GM15510 (cell line): ENCODE data around the gene C1orf74.
A peak's percentile ranks its signal among the peaks of the same experiment; 100 is the strongest.

Experiments
- POLR2A ChIP-seq: IDR thresholded peaks from 3 replicates; pipeline ENCODE4 v1.6.1; 2011; ENCODE audit warnings: borderline replicate concordance; ENCODE audit not compliant: insufficient read length; ENCODE audit errors: extremely low read depth

C1orf74 gene

DNA sequence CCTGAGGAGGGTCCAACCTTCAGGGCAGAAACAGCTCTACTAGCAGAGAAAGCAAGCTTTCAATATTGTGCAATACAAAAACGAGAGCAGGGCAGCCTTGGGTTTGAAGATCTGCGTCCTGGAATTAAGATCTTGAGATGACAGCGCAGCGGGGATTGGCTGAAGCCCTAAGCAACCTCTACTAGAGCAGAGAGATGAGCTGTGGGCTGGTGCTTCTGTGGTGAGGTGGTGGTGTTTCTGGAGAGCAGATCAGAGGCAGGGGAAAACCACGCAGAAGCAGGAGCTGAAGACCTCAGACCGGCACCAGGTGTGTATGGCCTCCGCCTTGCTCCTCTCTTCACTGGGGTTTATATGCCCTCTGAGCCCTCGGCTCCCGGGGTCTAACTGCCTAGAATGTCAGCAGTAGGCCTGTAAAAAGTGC, 16.0 kb downstream of the C1orf74 start:
- peak; percentile 70 for TF ChIP-seq POLR2A

DNA sequence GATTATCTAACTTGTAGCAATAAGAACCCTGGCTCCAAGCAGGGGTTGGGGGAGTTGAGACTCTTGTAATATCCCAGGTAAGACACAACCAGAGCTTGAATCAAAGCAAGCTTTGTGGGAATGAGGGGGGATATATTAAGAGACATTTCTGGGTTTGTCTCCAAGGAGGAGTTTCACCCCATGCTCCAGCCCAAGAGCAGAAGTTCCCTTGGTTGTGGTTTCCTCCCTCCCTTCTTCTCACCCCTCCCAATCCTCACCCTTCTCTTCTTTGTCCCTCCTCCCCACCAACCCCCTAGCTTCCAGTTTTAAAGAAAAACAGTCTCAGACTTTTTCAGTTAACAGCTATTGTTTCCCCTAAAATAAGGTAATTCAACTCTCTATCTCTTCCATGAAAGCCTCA, 16.7 kb downstream of the C1orf74 start:
- no peak for TF ChIP-seq POLR2A

DNA sequence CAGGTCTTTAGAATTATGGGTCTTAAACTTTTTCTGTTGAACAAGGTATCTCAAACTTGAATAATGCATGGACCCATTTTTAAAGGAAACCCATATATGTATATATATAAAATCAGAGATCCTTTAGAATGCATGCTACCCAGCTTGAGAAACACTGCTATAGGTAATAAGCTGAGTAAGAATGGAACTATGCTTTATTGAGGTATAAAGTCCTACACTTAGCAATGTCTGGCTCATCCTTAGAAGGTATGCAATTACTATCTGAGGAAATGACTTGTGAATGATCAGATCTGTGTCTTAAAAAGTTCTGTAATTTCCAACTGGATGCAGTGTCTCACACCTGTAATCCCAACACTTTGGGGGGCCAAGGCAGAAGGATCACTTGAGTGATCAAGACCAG, 17.3 kb downstream of the C1orf74 start:
- TF ChIP-seq POLR2A = no peak

DNA sequence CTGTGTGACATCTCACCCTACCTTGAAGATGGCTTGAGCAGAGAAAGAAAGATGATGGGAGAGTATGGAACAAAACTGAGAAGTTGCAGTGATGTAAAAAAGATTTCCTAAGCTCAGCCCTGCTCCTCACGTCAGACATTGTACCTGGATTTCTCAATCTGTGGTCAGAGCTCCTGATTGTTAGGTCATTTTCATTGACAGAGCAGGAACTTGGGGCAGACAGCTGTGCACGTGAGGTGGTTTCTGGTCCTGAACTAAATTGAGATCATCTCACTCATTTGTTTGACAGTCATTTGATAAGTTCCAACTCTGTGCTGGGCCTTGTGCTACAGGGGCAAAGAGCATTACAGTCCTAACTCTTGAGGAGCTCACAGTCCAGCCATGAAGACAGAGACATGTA, 18.3 kb downstream of the C1orf74 start:
- no peak for TF ChIP-seq POLR2A

DNA sequence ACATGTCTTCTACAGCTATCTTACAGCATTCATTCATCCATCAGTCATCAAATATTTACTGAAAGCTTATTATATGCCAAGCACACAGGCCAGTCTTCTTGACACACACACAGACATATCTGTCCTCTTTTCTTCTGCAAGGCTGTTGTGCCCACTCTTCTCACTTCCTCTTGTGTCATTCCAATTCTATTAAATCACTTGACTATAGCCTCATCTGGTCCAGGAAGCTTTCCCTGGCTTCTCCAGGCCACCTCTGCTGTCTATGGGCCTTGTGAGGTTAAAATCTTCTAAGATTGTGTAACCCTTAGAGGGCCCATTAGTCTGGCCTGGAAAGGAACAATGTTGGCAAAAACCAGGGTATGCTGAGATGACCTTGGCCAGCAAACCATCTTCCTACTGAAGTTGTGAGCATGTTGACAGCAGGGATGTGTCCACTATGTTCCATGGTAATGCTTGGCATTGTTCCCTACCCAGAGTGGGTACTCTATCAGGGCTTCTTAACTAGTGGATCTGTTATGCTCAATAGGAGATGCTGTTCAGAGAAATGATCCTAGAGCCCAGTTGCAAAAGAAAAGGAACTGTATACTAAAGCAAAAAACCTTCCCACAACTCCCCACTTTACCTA, 23.2 kb downstream of the C1orf74 start:
- TF ChIP-seq POLR2A = no peak

DNA sequence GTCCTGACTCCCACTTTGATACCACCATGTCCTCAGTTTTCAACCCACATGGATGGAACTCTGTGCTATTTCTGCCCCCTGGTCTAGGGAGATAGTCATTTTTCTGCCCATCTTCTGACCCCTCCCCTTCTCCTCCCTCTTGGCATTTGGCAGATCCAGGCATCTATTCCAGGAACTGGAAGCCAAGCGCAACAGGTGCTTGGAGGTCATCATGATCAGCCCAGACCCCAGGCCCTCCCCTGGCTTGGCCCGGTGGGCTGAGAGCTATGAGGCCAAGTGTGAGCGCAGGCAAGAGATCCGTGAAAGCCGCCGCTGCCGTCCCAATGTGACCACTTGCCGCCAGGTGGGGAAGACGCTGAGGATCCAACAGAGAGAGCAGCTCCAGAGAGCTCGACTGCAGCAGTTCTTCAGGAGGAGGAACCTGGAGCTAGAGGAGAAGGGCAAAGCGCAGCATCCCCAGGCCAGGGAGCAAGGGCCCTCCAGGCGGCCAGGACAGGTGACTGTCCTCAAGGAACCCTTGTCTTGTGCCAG, 24.5 kb downstream of the C1orf74 start:
- TF ChIP-seq POLR2A = no peak

DNA sequence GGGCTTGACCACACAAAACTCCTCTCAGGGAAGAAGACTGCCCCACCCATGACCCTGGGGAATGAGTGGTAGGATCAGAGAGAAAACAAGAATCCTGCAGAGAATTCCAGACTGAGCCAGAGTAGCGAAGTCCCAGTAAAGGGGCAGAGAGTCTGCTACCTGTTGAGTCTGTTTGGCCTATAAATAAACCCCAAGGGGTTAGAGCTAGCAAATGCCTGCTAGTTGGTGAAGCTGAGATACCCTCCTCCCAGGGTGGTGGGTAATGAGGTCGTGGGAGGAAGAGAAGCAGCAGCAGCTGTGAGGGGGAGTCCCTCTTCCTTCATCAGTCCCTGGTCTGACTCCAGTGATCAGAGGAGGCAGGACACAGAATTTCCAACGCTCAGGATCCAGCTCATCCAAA, 26.0 kb downstream of the C1orf74 start:
- no peak for TF ChIP-seq POLR2A

DNA sequence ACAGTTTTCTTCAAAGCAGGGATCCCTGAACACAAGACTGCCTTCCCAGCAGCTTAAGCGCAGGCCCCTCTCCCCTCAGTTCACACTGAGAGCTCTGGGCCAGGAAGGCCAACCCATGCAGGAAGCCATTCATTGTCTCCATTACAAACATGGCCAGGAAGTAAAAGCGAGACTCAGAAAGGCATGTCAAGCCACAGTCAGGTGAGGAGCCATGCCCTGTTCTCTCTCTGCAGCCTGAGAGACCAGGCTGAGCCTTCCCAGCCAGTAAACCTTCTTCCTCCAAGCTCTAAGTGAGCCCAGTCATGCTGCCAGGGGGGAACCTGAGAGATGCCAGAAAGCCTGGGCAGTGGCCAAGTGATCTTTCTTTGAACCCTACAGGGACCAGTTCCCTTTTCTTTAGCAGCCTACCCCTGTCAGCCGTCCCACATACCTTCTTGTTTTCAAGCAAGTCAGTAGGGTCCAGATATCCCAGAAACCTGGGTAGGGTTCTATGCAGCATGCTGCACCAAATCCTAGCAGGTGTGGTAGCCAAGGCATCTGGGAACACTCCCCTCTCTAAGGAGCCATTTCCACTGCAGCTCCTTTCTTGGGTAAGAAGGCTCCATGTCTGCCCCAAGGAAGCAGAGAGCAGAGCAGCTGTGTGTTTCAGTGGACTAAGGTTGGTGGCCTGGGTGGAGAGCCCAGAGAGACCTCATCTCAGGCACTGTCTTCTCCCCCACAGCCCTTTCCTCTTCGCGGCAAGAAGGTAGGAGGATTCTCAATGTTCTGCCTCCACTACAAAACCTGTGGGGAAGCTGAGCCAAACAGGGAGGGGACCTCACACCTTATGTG, 27.5 kb downstream of the C1orf74 start:
- TF ChIP-seq POLR2A = peak; percentile 50

DNA sequence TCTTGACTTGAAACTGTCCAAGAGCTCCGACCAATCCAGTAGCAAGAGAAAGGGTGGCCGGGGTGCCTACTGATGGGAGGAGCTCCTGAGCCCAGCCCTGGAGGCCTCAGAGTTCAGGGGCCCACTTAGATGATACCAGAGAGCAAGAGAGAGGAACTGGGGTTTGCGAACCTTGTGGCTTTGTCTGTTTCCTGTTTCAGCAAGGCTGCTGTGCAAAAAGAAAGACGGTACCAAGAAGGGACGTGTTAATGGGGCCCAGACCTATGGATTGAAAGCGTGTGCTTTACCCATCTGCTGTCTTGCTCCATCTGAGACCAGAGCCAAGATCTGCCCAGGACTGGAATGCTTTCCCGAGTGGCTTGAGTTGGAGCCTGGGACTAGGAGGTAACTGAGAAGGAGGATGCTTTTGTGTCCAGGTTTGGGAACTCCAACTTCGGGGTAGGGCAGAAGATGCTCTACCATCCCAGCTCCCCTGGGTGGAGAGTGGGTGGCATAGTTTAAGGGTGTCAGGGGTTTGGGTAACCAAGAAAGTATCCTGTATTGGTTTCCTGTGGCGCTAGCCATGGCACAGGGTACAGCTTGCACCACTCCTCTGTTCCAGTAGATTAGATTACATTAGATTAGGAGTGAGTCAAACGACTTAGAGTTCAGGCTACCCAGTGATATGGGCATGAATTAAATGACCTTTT, 28.3 kb downstream of the C1orf74 start, which contains the start of gene TRAF3IP3:
Gene TRAF3IP3 (plus strand): TSS at position 128 of the 689 bp plus-strand sequence. CDS start 3,987 bp downstream, outside the sequence.
- TF ChIP-seq POLR2A = peak; percentile 50

DNA sequence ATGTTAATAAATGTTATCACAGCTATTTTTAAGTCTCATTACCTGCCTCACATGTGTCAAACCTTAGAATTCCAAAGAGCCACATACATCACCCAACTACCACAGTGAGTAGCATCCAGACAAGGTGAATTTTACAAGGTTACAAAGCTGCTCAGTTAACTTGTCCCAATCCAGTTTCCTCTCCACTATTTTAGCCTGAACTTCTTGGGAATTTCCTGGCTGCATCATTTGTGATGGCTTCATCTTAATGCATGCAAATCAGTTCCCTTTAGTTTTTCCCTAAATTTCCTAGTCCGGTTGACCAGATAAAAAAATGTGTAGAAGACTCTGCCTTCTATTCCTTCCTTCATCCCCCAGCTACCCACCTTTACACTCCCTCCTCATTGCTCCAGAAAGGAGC, 29.1 kb downstream of the C1orf74 start:
- TF ChIP-seq POLR2A = no peak

DNA sequence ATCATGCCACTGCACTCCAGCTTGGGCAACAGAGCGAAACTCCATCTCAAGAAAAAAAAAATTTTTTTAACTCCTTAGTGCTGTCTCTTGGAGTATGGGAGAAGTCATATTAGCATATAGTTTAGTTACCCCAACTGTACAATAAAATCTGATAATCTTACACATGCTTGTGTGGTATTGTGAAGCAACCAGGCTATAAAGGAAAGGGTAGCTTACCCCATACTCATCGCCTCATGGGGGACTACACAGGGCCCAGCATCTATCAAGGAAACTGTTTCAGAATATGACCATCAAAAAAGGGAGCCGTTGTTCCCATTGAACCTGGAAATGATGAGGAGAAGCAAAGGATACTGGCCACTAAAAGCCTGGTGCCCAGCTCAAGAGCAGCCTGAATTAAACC, 31.5 kb downstream of the C1orf74 start:
- no peak for TF ChIP-seq POLR2A

DNA sequence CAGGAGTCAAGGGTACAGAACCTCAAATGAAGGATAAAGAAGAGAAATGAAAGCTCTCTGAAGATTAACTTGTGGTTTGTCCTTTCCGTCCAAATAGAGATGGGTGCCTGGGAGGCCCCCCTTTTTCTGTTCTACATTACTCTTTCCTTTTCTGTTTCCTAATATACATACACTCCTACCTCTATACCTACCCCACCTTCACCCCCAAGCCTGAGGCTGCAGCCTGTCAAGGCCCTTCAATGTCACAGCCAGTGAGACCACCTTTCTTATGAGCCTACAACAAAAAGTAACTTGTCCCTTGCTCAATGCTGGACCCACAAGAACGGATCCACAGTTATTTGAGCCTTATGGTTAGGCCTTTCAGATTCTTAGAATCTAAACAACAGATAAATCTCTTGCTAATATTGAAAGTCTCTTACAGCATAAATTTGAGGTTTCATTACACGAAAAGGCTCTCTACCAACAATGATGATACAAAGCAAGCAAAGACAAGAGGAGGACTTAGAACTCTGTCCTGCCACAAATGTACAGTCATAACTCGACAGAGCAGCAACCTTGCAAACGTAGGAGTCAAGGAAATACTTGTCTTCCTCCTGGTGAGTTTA, 32.6 kb downstream of the C1orf74 start:
- TF ChIP-seq POLR2A = no peak

DNA sequence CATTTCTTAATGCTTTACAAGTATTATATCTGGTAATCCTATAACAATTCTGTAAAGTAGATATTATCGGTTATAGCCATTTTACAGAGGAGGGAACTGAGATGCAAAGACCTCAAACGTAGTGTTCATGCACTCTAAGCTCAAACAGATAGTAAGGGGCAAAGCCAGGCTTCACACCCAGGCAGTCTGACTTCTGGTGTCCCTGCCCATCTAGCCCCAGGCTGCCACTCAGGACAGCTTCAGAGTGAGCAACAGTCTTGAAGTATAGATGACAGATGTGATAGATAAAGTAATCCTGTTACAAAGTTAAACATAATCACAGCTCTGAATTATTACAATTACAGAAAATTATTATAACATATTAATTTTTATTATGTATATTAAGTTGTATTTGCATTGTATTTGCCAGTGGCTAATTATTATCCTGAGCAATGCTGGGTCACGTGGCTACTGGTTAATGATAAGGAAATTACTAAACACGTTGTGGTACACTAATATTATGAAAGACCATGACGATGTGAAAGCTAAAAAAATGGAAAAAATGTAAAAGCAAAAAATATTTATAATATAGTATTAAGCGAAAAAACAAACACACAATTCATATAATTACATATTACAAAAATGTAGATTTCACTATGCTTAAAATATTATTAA, 34.6 kb downstream of the C1orf74 start:
- TF ChIP-seq POLR2A = no peak

DNA sequence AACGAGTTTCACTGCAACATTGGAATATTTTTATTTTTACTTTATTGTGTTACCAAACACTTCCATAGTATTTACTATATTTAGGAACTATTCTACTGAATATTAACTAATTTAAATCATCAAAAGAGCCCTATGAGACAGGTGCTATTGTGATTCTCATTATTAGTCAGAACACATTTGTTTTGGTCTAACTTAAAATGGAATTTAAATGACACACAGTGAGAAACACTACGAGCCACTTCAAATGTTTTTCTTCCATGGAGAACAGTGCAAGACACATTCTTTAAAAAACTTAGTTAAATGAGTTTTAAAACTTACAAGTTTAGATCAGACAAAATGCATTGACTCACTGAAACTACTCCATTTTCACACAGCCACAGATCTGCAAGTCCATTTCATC, 35.2 kb downstream of the C1orf74 start:
- TF ChIP-seq POLR2A = no peak
